Nucleus accumbens (tissue), 56 donors: ENCODE data around the gene RPL10A.

Experiments used
- DNase-seq, 56 donors: peaks; one replicate each; lab custom pipeline; 2025; lab: John Stamatoyannopoulos, UW

The RPL10A gene

DNA sequence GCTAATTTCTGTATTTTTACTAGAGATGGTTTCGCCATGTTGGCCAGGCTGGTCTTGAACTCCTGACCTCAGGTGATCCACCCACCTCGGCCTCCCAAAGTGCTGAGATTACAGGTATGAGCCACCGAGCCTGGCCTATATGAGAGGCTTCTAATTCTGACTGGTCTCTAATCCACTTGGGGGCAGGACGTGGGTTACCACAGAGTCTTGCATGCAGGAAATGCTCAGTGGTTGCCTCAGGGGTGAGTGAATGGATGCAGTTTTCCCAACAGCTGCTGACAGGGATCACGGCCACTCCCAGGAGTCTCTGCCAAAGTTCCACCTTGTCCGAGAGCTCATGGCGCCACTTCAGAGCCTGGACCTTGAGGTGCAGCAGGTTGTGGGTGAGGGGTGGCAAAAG is 22.5 kb upstream of the RPL10A start:
- no peak for DNase-seq

DNA sequence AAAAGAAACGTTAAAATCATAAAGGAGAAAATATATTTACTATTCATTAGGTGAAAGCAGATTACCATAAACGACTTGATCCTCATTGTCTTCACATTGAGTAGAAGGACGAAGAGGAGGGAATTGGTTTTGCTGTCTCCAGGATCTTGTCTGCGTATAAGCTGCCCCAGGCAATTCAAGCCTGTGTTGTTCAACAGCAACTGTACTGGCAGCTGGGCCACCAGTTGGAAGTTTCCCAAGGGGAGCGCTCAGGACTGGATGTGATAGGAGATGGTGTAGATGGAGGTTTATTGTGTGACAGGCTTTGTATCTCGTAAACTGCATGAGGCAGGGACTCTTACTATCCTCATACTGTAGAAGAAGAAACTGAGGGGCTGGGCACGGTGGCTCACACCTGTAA is 20.0 kb upstream of the RPL10A start:
- no peak for DNase-seq

DNA sequence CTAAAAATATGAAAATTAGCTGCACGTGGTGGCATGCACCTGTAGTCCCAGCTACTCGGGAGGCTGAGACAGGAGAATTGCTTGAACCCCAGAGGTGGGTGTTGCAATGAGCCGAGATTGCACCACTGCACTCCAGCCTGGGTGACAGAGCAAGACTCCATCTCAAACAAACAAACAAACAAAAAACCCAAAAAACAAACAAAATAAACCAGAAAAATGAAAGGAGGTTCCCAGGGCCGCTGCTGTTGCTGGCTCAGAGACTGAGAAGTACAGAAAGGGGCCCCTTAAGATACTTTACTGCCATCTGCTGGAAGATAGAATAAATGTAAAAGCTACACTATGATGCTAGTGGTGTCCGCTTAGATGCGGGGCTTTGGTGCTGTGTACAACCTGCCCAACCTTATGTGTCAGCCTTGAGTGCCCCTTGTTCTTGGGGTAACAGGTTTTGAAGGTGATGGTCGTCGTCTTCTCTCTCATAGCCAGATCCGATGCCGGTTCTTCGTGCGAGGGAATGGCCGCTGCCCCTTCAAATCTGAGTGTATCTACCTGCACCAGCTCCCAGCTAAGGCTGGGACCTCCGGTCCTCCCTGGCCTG is 18.8 kb upstream of the RPL10A start:
- peak in 20 of 56 donors; percentile 6 to 48 (median 12) for DNase-seq

DNA sequence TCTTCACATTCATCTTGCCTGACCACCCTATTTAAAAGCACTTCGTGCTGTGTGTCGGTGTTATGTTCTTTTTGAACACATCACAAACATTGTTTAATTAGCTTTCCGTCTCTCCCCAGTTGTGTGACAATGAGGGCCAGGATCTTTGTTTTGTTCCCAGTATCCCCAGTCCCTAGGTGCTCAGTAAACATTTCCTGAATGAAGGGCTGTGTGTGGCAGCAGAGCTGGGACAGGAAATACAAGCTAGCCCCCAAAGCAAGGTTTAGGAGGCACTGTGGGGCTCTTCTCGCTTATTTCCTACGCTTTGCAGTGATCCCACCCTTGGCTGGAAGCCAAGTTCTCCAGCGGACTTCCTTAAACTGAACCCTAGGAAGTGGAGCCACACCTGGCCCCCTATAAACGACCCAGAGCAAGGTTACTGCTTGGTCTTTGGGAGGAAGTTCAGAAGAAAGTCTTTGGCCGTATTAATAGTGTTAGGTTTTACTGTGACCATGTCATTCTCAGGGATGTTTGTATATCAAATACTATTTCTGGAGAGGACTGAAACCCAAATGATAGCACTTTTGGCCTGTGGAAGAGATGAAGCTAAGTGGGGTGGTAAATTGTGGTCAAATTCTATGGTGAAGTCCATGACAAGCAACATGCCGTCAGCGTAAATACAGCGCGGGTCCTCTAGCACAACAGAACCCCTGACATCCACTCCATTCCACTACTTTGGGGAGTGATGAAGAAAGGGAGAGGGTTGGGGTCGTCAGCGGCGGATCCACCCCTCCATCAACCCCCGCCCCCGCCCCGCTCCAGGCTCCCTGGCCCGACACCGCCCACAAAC is 16.6 kb upstream of the RPL10A start:
- no peak for DNase-seq

DNA sequence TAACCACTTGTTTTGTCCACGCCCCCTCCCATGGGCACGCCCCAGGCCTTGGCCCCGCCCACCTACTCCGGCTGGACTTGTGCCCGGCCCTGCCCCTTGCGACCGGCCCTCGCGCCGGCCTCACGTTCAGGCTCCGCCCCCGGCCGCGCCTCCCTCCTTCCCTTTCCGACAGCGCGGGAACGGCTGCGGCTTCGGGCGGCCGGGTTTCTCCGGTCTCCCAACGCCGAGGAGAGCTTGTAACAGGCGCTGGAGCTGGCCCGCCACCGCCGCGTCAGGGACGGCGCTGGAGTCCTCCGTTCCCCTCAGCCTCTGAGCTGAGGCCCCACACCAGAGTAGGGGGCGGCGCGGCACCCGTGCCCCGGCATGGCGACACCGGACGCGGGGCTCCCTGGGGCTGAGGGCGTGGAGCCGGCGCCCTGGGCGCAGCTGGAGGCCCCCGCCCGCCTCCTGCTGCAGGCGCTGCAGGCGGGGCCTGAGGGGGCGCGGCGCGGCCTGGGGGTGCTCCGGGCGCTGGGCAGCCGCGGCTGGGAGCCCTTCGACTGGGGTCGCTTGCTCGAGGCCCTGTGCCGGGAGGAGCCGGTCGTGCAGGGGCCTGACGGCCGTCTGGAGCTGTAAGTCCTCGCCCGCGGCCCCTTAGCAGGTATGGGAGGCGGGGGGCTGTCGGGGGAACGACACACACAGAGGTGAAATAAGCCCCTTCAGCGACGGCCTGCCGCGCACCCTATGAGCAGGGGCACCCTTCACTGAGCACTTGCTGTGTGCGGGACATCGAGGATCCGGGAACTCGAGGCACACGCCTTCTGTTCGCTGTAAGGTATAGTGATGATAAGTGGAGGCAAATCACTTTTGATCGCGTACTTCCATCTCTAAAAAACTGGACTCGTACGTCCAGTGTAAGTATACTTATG is 15.8 kb upstream of the RPL10A start, which contains the start of gene FANCE:
Gene FANCE (plus strand): TSS at position 156 of the 908 bp plus-strand sequence. CDS start 208 bp downstream, at position 364.
- DNase-seq: peak; percentile 31 to 96 (median 81)

DNA sequence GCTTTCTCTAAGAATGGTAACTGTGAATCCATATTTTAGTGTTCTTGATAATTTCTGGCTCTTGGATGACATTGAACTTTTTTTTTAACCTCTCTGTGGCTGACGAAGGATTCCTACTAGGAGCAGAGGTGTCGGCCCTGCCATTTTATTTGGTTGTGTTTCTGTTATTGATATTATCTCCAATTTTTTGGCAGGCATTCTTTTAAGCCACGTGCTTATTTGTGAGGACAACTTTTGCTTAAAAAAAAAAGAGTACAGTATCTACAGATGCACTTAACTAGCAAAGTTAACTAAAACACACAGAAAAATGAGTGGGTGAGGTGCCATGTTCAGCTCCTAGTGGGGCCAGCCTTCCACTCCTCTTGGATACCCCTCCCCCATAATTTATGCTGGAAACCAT is 15.0 kb upstream of the RPL10A start:
- DNase-seq: no peak

DNA sequence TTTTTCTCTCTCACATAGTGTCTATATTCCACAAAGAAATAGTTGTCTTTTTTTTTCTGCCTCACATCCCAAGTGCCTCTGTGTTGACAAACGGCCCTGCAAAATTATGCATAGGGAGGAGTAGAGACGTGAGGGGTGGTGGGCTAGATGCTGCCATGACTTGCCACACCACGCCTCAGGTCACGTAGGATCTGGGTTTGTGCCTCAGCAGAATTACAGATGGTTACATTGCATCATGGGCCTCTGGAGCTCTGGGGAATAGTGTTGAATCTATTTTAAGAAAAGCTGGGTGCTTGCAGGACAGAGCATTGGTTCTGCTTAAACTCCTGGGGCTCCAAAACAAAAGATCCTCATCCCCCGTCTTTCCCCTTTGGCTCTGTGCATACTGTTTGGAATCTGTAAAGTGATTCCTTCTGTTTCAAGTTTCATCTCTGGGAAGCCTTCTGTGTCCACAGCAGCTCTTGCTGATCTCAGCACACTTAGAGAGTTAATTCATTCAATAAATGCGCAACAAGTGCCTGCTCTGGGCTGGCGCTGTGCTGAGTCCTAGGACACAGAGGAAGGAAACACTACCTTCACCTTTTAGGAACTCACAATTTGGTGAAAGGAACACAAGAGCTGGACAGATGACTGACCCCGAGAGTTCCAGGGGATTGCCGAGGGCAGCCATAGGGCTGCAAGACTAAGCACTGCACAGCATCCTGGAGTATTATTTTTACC is 13.7 kb upstream of the RPL10A start:
- DNase-seq: no peak

DNA sequence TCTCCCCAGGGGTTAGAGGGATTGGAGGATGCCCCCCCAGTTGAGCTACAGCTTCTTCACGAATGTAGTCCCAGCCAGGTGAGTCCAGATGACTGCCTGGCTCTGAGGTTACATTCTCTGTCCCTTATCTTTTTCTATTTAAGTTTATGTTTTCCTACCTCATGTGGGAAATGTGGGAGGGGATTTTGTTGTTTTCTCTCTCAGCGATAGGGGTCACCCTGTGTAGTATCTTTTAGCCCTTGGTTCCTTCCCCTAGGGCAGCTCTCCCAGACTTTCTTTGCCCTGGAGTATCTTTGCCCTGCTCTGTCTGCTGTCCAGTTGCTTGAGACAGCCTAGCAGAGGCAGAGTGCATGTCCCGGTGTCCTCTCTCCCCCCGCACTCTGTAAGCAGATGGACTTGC is 10.3 kb upstream of the RPL10A start:
- DNase-seq: no peak

DNA sequence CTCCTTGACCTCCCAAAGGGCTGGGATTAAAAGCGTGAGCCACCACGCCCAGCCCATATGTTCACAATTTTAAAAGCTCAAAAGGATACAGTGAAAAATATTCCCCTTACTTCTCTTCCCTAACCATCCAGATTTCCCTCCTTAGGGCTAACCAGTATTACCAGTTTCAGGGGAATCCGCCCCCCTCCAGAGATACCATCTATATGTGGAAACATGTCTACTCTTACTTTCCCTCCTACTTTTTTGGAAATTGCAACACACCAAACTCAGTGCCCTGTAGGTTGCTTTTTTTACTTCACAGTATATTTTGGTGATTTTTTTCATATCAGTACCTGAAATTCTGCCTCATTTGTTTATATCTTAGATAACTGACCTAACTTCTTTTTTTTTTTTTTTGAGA is 6.9 kb upstream of the RPL10A start:
- DNase-seq: no peak

DNA sequence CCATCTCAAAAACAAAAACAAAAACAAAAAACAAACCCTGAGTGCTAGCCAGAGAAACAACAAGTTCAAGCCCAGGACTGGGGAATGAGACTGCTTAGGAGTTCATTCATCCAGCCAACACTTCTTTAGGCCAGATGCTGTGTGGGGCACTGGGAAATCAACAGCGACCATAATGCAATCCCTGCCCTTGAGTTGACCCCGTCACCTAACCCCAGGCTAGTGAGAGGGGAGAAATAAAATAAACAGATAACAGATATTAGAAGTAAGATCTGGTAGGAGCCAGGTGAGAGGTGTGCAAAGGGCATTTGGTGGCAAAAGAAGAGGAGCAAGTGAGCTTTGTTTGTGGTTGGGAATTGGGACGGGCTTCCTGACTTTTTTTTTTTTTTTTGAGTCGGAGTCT is 4.9 kb upstream of the RPL10A start:
- DNase-seq: no peak

DNA sequence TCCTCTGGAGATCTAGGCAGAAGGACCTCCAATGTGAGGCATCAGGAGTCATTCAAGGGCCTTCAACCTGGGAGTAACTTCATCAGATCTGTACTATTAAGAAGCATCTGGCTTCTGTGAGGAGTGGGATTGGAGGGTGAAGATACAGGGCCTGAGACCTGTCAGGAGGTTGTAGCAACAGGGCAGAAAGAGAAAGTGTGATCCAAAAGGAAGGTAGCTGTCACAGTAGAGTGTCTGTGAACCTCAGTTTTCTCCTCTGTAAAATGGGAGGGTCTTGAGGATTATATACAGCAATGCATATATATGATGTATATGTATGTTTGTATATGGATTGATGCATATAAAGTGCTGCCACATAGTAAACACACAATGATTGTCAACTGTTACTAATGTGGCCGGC is 2.6 kb upstream of the RPL10A start:
- DNase-seq: no peak

DNA sequence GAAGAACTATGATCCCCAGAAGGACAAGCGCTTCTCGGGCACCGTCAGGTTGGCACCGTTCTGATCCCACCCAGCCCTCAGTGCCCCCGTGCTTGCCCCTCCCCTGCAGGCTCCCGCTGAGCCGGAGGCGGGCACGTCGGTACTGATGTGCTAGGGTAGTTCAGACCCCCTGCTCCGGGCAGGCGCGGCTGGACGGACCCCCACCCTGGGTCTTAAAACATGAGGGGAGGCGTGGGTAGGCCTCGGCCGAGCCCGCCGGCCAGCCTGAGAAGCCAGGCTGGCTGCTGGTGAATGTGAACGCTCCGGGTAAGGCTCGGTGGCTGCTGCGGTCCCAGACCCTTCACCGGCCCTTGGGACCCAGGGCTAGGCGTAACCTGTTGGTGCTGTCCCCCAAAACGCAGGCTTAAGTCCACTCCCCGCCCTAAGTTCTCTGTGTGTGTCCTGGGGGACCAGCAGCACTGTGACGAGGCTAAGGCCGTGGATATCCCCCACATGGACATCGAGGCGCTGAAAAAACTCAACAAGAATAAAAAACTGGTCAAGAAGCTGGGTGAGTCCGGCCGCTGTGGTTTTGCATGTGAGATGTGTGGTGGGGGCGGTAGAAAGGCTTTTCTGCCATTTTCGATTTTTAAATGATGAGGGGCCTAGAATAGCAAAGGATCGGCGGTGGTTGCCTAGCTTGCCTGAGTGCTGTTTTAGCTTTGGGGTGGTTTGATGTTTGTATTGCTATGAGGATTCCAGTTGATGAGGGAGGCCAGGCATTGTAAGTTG is 964 bp downstream of the RPL10A start:
- DNase-seq: peak in 16 of 56 donors; percentile 22 to 71 (median 60)

DNA sequence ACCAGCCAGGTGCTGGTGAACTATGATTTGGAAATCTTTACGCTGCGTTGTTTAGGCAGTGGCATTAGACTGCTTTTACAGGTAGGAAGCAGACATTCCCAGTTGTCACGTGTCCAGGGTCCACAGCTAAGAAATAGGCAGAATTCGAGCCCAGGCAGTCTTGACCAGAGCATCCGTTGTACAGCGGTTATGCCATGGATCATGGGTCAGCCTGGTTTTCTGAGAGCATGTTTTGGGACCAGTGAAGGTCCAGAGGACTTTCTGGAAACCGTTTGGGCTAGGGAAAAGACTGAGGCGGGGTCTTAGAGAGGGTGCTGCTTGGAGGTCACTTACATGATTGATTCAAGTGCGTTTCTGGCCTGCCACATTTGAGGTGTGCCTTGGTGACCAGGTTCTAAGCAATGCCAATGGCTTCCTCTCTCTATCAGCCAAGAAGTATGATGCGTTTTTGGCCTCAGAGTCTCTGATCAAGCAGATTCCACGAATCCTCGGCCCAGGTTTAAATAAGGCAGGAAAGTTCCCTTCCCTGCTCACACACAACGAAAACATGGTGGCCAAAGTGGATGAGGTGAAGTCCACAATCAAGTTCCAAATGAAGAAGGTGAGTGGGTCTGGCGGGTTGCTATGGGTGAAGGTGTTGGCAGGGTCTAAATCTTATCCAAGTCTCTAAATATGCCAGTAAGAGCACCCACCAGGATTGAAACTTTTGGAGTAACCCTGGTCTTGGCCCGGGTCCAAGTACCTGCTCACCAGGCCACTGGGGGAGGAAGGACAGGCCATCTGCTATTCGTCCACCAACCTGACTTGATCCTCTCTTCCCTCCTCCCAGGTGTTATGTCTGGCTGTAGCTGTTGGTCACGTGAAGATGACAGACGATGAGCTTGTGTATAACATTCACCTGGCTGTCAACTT is 1.8 kb downstream of the RPL10A start:
- no peak for DNase-seq

DNA sequence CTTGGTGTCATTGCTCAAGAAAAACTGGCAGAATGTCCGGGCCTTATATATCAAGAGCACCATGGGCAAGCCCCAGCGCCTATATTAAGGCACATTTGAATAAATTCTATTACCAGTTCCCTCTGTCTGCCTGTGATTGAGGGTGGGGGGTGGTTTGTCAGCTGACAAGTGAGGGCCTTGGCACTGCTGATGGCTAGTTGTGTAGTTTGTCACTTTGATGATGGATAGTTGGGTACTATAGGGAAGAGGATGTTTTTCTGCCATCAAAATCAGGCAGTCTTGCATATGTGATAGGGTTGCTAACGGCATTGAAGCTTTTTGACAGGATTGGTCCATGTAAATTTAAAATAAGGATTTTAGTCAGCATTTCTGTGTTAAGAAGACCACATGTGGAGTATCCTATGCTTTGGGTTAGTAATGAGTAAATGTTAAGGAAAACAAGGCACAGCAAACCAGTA is 2.5 kb downstream of the RPL10A start:
- DNase-seq: no peak

DNA sequence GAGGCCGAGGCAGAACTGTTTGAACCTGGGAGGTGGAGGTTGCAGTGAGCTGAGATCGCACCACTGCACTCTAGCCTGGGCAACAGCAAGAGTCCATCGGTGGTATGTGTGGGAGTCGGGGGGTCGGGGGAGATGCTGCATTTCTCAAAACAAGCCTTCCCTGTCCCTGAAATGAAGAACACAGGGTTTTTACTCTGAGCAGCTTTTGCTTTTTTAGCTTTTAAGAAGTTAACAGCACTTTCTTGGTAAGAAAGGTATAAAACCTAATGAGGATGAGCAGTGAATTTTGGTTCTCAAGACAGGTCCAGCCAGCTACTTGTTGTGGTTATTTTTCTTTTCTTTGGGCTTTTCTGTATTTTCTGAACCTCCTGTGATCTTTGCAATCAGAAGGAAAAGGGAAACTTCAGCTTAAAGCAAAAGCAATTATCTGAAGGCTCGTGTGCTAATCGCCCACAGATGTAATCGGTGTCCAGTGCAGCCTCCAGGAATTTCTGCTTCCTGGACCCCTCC is 3.7 kb downstream of the RPL10A start:
- no peak for DNase-seq

DNA sequence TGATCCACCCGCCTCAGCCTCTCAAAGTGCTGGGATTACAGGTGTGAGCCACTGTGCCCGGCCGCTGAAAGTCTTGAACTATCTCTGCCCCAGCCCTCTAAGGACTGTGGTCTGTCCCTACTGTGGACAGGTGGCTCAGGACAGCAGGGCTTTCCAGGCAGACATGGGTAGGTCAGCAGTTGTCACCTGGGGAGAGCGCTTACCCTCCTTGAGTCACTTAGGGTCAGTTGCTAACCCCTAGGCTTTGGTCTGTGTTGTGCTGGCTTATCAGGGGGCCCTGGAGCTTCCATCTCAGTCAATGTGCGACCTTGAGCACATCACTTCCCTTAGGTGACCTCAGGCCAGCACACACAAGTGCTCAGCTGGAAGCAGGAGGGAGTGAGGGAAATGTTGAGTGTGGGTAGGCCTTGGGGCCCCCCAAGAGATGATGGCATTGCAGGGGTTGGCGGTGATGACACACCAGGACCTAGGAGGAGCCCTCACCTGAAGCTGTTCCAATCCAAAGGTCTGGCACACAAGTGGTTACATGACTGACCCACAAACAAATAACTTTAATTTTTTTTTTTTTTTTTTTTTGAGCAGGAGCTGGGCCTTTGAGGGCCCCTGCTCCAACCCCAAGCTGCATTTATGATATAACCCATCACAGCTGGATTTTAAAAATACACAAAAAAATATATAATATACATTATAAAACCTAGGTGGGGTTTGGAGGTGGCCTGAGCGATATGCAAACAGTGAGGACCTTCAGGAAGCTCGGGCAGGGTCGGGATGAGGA is 5.1 kb downstream of the RPL10A start:
- no peak for DNase-seq

DNA sequence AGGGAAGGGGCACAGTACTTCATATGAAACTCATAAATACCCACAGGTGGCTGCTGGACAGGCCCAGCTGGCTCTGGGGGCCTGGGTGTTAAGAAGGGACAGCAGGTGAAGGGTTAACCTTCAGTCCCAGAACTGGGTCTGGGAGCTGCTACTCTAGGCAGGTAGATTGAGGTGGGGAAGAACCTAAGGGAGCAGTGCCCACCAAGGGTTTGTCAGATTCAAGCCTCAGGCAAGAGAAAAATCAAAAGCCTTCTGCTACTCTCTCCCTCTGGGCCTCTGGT is 5.6 kb downstream of the RPL10A start:
- no peak for DNase-seq
